ENCODE results near the gene TAF1A. TPM values are rescaled to one million over a fixed set of nuclear protein-coding genes. Genes with fewer than 3 reads are reported as not detected.

Gene TAF1A
- total RNA-seq, 4 donors from 2014 or later, result 2.0 to 30.1 (median 5.6) TPM

DNA sequence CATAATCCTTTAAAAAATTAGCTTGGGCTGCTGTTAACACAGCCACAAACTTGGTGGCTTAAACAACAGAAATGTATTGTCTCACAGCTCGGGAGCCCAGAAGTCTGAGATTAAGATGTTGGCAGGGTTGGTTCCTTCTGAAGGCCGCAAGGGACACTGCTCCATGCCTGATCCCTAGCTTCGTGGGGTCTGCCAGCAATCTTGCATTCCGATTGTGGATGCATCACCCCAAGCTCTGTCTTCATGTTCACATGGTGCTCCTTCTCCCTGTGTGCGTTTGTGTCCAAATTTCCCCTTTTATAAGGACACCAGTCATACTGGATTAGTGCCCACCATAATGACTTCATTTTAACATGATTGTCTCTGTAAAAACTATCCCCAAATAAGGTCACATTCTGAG, 36.9 kb downstream of the TAF1A start:
- H3K4me3 ChIP-seq, result no peak overlapping the region
- H3K9me3 ChIP-seq, result no peaks in the 10 kb centered on the region
- no peaks in the 10 kb centered on the region for H3K4me1 ChIP-seq
- intact Hi-C loops (cut with DNase I; ENCODE audit: low total_unique reads), result no loop called here
- no peak for DNase-seq
- no peaks in the 10 kb centered on the region for H3K27me3 ChIP-seq
- no peak overlapping the region for H3K27ac ChIP-seq
- no peaks in the 10 kb centered on the region for H3K36me3 ChIP-seq
- TF ChIP-seq POLR2A (IDR thresholded peaks at IDR 0.05), result no peak
- TF ChIP-seq, protein P1, sequence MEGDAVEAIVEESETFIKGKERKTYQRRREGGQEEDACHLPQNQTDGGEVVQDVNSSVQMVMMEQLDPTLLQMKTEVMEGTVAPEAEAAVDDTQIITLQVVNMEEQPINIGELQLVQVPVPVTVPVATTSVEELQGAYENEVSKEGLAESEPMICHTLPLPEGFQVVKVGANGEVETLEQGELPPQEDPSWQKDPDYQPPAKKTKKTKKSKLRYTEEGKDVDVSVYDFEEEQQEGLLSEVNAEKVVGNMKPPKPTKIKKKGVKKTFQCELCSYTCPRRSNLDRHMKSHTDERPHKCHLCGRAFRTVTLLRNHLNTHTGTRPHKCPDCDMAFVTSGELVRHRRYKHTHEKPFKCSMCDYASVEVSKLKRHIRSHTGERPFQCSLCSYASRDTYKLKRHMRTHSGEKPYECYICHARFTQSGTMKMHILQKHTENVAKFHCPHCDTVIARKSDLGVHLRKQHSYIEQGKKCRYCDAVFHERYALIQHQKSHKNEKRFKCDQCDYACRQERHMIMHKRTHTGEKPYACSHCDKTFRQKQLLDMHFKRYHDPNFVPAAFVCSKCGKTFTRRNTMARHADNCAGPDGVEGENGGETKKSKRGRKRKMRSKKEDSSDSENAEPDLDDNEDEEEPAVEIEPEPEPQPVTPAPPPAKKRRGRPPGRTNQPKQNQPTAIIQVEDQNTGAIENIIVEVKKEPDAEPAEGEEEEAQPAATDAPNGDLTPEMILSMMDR (IDR thresholded peaks at IDR 0.05), result no peak

DNA sequence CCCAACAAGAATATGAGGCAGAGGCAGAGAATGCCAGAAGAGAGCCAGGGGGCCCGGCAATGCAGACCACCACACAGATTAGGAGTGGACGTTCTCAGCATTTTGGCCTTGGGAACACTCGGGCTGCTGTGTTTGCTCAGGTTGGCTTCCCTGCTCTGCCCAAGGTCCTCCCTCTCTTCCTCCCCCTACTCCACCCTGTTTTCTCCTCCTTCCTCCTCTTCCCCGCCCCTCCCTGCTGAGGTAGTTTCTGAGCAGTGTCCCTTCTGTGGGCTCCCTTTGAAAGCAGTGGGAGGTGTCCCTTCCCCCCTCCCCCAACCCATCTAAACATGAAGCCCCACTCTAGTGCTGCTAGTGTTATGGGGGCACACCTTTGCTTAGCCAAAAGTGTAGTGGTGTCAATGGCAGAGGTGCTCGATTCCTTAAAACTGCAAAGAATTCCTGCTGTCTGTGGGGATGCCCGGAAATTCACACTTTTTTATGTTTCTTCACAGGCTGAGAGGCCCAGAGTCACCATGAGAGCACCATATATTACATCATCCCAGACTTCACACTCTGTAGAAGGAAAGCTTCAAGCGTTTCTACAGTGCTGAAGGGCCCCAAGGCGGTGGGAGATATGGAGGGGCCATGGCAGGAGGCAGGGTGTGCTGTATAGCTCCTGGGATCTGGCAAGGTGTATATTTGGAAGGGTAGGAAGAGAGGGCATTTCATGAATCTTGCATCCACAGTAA, 41.6 kb downstream of the TAF1A start, which contains the start of gene HHIPL2:
HHIPL2 (minus strand) TSS at position 161 of the 728 bp plus-strand sequence; CDS start at position 101, 60 bp downstream.
- TF ChIP-seq, protein P1 (IDR thresholded peaks at IDR 0.05), result no peak
- no peak for TF ChIP-seq POLR2A (IDR thresholded peaks at IDR 0.05)
- Histone ChIP-seq H3K36me3 (no peaks in the 10 kb centered on the region), H3K9me3 (no peaks in the 10 kb centered on the region), H3K27me3 (no peaks in the 10 kb centered on the region), H3K4me3 (no peak within 1 kb of the TSS), H3K27ac (no peak within 1 kb of the TSS), H3K4me1 (no peaks in the 10 kb centered on the region)
- intact Hi-C loops (cut with DNase I; ENCODE audit: low total_unique reads), result no loop called here
- DNase-seq, result no peak

DNA sequence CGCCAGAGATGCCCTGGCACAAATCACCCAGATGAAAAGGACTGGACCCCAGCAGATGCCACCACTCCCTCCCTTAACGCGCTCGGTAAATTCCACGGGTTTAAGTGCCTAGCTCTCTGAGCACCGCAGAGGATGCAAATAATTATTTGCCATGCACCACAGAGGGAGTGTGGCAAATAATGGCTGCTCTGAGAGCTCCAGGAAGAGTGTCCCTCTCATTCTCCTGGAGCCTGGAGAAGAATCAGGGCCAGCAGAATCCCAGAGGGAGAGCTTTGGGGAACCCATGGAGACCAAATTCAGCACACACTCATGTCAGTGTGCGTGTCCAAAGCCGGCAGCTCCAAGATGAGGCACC, 42.5 kb downstream of the TAF1A start:
- no peak for DNase-seq
- Histone ChIP-seq H3K27me3 (no peaks in the 10 kb centered on the region), H3K4me3 (no peak overlapping the region), H3K4me1 (no peaks in the 10 kb centered on the region), H3K9me3 (no peaks in the 10 kb centered on the region), H3K36me3 (no peaks in the 10 kb centered on the region), H3K27ac (no peak overlapping the region)
- TF ChIP-seq, protein P1 (IDR thresholded peaks at IDR 0.05), result no peak
- TF ChIP-seq POLR2A (IDR thresholded peaks at IDR 0.05), result no peak
- intact Hi-C loops (cut with DNase I; ENCODE audit: low total_unique reads), result no loop called here

DNA sequence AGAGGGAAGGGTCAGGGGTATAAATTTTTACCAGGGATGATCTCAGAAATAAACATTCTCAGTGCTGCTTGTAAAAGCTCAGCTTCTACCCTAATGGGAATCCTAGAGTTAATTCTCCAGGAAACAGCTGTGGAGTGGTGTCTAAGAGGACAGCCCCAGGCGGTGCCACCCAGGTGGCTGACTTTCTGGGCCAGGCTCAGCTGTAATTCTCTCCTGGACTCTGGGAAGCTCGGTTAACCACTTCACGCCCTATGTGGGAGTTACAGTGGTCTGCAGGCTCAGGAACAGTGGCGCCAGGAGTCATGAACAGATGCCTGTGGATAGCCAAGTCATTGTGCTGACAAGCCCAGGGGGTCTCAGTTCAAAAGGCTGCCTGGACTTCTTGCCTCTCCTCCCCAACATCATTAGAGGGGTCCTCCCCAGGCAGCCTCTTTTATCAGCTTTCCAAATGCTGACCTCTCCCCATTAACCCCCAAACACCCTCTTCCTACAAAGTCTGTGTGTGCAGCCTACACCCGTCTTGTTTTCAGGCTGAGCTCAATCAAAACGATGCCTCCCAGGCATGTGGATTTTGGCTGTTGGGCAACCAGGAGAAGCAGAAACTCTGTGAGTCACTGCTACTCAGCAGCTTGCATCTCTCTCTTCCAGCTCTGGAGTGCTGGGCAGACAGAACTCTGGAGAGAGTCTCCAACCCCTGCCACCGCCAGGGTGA, 43.0 kb downstream of the TAF1A start:
- no peaks in the 10 kb centered on the region for H3K4me1 ChIP-seq
- no peaks in the 10 kb centered on the region for H3K27me3 ChIP-seq
- no peaks in the 10 kb centered on the region for H3K9me3 ChIP-seq
- DNase-seq, result no peak
- H3K27ac ChIP-seq, result no peak overlapping the region
- H3K4me3 ChIP-seq, result no peak overlapping the region
- no peaks in the 10 kb centered on the region for H3K36me3 ChIP-seq
- TF ChIP-seq, protein P1 (IDR thresholded peaks at IDR 0.05), result no peak
- TF ChIP-seq POLR2A (IDR thresholded peaks at IDR 0.05), result no peak
- intact Hi-C loops (cut with DNase I; ENCODE audit: low total_unique reads), result no loop called here

DNA sequence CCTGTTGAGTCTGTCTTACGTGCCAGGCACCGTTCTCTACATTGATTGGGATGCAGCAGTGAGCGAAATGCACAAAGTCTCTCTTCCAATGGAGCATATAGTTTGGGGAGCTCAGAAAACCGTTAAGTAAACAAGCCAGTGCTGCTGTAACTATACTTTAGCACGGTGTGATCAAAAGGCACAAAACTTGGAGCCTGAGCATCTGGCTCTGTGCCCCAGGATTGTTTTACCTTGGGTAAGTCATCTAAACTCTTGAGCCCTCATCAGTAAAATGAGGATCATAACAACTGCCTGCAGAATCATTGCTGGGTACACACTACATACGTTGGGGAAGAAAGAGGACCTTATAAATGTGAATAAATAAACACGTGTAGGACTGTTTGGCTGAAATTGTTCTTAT, 43.6 kb downstream of the TAF1A start:
- intact Hi-C loops (cut with DNase I; ENCODE audit: low total_unique reads), result no loop called here
- Histone ChIP-seq H3K27ac (no peak overlapping the region), H3K4me3 (no peak overlapping the region), H3K4me1 (no peaks in the 10 kb centered on the region), H3K36me3 (no peaks in the 10 kb centered on the region), H3K27me3 (no peaks in the 10 kb centered on the region), H3K9me3 (no peaks in the 10 kb centered on the region)
- no peak for TF ChIP-seq POLR2A (IDR thresholded peaks at IDR 0.05)
- TF ChIP-seq, protein P1 (IDR thresholded peaks at IDR 0.05), result no peak
- no peak for DNase-seq

All from uterus (tissue), 4 donors.